IMR-90 (cell line): ENCODE results near the gene RNF145. TPM values are rescaled to one million over a fixed set of nuclear protein-coding genes. Genes with fewer than 3 reads are reported as not detected.

ENCODE experiments used
- ATAC-seq: fragments of 200-7000 bp; cut with Tn5 transposase; 2 replicates; pipeline ENCODE4 v1.9.1; 2020; ENCODE audit warnings: low read depth, mild to moderate bottlenecking, moderate library complexity
- BruUV-seq: library from RNA; stranded (reverse); fragments of 400-500 nt; replicated peaks from 2 replicates; lab custom pipeline; 2021; lab: Mats Ljungman, UMichigan
- CTCF ChIA-PET: fragments of 300-600 bp; formaldehyde crosslinking; extraction: SDS; loops from one replicate; lab custom pipeline; 2021; ENCODE audit warnings: antibody characterized with exemption; lab: Yijun Ruan, JAX
- POLR2A ChIA-PET: fragments of 300-600 bp; sonication (Branson Sonifier 250); formaldehyde crosslinking; loops from one replicate; lab custom pipeline; 2022; ENCODE audit warnings: antibody characterized with exemption; ENCODE audit not compliant: unreplicated experiment; lab: Charles Lee
- DNase-seq: peaks from one replicate; pipeline ENCODE4 v3.0.0; 2013
- H2AFZ ChIP-seq: replicated peaks from 2 replicates; pipeline ENCODE3; 2013; ENCODE audit warnings: low read length, mild to moderate bottlenecking; ENCODE audit not compliant: poor library complexity
- H2AK5ac ChIP-seq: 2 replicates; pipeline ENCODE4 v1.6.1; 2013; ENCODE audit warnings: low read depth, low read length, inconsistent platforms
- H2AK9ac ChIP-seq: replicated peaks from 2 replicates; pipeline ENCODE3; 2013; ENCODE audit warnings: mild to moderate bottlenecking, low read depth, low read length, moderate library complexity; ENCODE audit not compliant: poor library complexity
- H2BK120ac ChIP-seq: 2 replicates; pipeline ENCODE4 v1.6.1; 2013; ENCODE audit warnings: low read depth, low read length, inconsistent platforms
- H2BK15ac ChIP-seq: 3 replicates; pipeline ENCODE4 v1.6.1; 2013; ENCODE audit warnings: low read depth, low read length, inconsistent platforms
- H2BK20ac ChIP-seq: 2 replicates; pipeline ENCODE4 v1.6.1; 2013; ENCODE audit warnings: low read depth, mild to moderate bottlenecking, inconsistent platforms, low read length, moderate library complexity
- H2BK5ac ChIP-seq: 2 replicates; pipeline ENCODE4 v1.6.1; 2013; ENCODE audit warnings: mild to moderate bottlenecking, low read depth, low read length, inconsistent platforms; ENCODE audit not compliant: poor library complexity, severe bottlenecking
- H3K14ac ChIP-seq: replicated peaks from 2 replicates; pipeline ENCODE4 v1.6.1; 2013; ENCODE audit warnings: low read depth, low read length, inconsistent platforms
- H3K18ac ChIP-seq: 2 replicates; pipeline ENCODE4 v1.6.1; 2013; ENCODE audit warnings: low read depth, low read length, control low read depth
- H3K23ac ChIP-seq: 2 replicates; pipeline ENCODE4 v1.6.1; 2013; ENCODE audit warnings: low read depth, low read length, inconsistent platforms
- H3K27ac ChIP-seq: 2 replicates; pipeline ENCODE4 v1.5.1; 2013; ENCODE audit warnings: mild to moderate bottlenecking, control low read depth, low read length; ENCODE audit not compliant: insufficient read depth
- H3K27me3 ChIP-seq: 2 replicates; pipeline ENCODE4 v1.6.1; 2013; ENCODE audit warnings: low read length; ENCODE audit not compliant: control insufficient read depth, insufficient read depth
- H3K36me3 ChIP-seq: 2 replicates; pipeline ENCODE4 v1.6.1; 2013; ENCODE audit warnings: low read length, mixed read lengths; ENCODE audit not compliant: control insufficient read depth, insufficient read depth
- H3K4ac ChIP-seq: 2 replicates; pipeline ENCODE4 v1.6.1; 2013; ENCODE audit warnings: low read depth, low read length, inconsistent platforms
- H3K4me1 ChIP-seq: 2 replicates; pipeline ENCODE4 v1.6.1; 2013; ENCODE audit warnings: low read length, mixed read lengths; ENCODE audit not compliant: control insufficient read depth, insufficient read depth
- H3K4me2 ChIP-seq: 2 replicates; pipeline ENCODE4 v1.6.1; 2013; ENCODE audit warnings: low read depth, mild to moderate bottlenecking, control low read depth, low read length, moderate library complexity
- H3K4me3 ChIP-seq: 2 replicates; pipeline ENCODE4 v1.5.1; 2013; ENCODE audit warnings: low read depth, mild to moderate bottlenecking, control low read depth, low read length, moderate library complexity; ENCODE audit not compliant: insufficient read depth
- H3K56ac ChIP-seq: 2 replicates; pipeline ENCODE4 v1.6.1; 2013; ENCODE audit warnings: low read length, inconsistent platforms; ENCODE audit not compliant: insufficient read depth; ENCODE audit errors: extremely low read depth
- H3K79me1 ChIP-seq, 2 experiments: 2 replicates each; pipeline ENCODE4 v1.6.1; 2013; ENCODE audit warnings: low read length in 2 of 2, inconsistent platforms in 1 of 2, low read depth in 1 of 2
- H3K9ac ChIP-seq: 2 replicates; pipeline ENCODE4 v1.6.1; 2013; ENCODE audit warnings: low read depth, low read length, control low read depth
- H3K9me1 ChIP-seq: 2 replicates; pipeline ENCODE4 v1.6.1; 2013; ENCODE audit warnings: low read length, inconsistent platforms; ENCODE audit not compliant: insufficient read depth
- H3K9me3 ChIP-seq: 2 replicates; pipeline ENCODE4 v1.6.1; 2013; ENCODE audit warnings: low read length; ENCODE audit not compliant: control insufficient read depth, insufficient read depth
- H4K20me1 ChIP-seq: 2 replicates; pipeline ENCODE4 v1.6.1; 2013; ENCODE audit warnings: low read length, inconsistent platforms; ENCODE audit not compliant: insufficient read depth
- H4K5ac ChIP-seq: 2 replicates; pipeline ENCODE4 v1.6.1; 2013; ENCODE audit warnings: mild to moderate bottlenecking, low read depth, low read length, control low read depth
- H4K8ac ChIP-seq, 2 experiments: 2 replicates each; pipeline ENCODE4 v1.6.1; 2013; ENCODE audit warnings: low read depth in 2 of 2, low read length in 2 of 2, control low read depth in 1 of 2, inconsistent platforms in 1 of 2
- H4K91ac ChIP-seq: 2 replicates; pipeline ENCODE4 v1.6.1; 2013; ENCODE audit warnings: low read depth, low read length, inconsistent platforms; ENCODE audit not compliant: insufficient read depth
- FOS ChIP-seq: fragments of 150-350 bp; IDR thresholded peaks from 2 replicates; pipeline ENCODE4 v1.6.1; 2016; ENCODE audit warnings: low read depth, low read length
- MXI1 ChIP-seq: IDR thresholded peaks from 2 replicates; pipeline ENCODE4 v1.6.1; 2012; ENCODE audit warnings: low read depth, mild to moderate bottlenecking, low read length, moderate library complexity, borderline replicate concordance
- RCOR1 ChIP-seq: IDR thresholded peaks from 2 replicates; pipeline ENCODE4 v1.6.1; 2012; ENCODE audit warnings: mild to moderate bottlenecking, low read length, improper control_type of control experiment; ENCODE audit not compliant: insufficient replicate concordance
- SMC3 ChIP-seq: fragments of 150-350 bp; IDR thresholded peaks from 2 replicates; pipeline ENCODE4 v1.6.1; 2016; ENCODE audit warnings: low read depth, mild to moderate bottlenecking, antibody characterized with exemption, low read length, moderate library complexity
- dilution Hi-C: fragments of 300-500 bp; cut with HindIII; formaldehyde crosslinking; loops from one replicate; pipeline ENCODE4 v1.14.3; 2018; ENCODE audit warnings: low sequenced_read_pairs; ENCODE audit not compliant: unreplicated experiment
- in situ Hi-C: fragments of 300-500 bp; cut with MboI; formaldehyde crosslinking; loops from 3 replicates; pipeline ENCODE4 v1.14.3; 2019; ENCODE audit warnings: low sequenced_read_pairs, inconsistent platforms, mixed read lengths
- intact Hi-C: fragments of 100-400 bp; cut with micrococcal nuclease; formaldehyde crosslinking; loops from 2 replicates; pipeline ENCODE4 v1.10.0; 2022
- polyA plus RNA-seq, 3 experiments: library from polyadenylated mRNA; depleted of rRNA; stranded (reverse); fragments of >200 nt; gene quantifications; 2 replicates each; pipeline ENCODE4 v1.2.3, GENCODE V29; 2012; ENCODE audit warnings: low replicate concordance in 1 of 3
- total RNA-seq: library from RNA; depleted of rRNA; stranded (reverse); fragments of >200 nt; gene quantifications from 2 replicates; pipeline ENCODE4 v1.2.3, GENCODE V29; 2012
- TF ChIP-seq, protein P1 (sequence below): conservative IDR thresholded peaks from 2 replicates; pipeline ENCODE4 v1.5.1; 2012; ENCODE audit warnings: mild to moderate bottlenecking, low read depth, low read length, improper control_type of control experiment

The RNF145 gene
- total and polyA plus RNA-seq, 2 of the 4 experiments (the other 2 are of a cell fraction): 50.0 to 57.0 TPM

DNA sequence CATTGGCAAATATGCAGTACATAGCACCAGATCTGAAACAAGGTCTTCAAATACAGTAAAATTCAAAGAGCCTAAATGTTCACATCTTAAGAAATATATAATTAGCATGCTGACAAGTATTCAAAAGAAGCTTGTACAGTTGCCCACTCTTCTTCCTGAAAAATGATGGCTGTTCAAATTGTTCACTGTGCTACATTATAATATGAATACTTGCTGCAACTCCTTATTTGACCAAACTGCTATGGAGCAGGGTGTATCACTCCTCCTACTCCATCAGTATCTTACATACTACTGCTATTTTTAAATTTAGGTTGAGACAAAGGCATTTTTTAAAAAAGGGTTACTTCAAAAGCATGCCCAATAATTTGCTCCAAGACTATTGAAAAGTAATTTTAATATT, 39.3 kb downstream of the RNF145 start:
- ATAC-seq (no peak), DNase-seq (no peak)
- TF ChIP-seq, protein P1, sequence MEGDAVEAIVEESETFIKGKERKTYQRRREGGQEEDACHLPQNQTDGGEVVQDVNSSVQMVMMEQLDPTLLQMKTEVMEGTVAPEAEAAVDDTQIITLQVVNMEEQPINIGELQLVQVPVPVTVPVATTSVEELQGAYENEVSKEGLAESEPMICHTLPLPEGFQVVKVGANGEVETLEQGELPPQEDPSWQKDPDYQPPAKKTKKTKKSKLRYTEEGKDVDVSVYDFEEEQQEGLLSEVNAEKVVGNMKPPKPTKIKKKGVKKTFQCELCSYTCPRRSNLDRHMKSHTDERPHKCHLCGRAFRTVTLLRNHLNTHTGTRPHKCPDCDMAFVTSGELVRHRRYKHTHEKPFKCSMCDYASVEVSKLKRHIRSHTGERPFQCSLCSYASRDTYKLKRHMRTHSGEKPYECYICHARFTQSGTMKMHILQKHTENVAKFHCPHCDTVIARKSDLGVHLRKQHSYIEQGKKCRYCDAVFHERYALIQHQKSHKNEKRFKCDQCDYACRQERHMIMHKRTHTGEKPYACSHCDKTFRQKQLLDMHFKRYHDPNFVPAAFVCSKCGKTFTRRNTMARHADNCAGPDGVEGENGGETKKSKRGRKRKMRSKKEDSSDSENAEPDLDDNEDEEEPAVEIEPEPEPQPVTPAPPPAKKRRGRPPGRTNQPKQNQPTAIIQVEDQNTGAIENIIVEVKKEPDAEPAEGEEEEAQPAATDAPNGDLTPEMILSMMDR: no peak
- TF ChIP-seq FOS (no peak), RCOR1 (no peak), MXI1 (no peak), SMC3 (no peak)
- Histone ChIP-seq H3K27me3 (no peaks in the 10 kb centered on the region), H4K91ac (no peak overlapping the region), H3K4ac (no peak overlapping the region), H3K4me1 (peaks cover 5% of the 10 kb centered on the region), H4K20me1 (no peaks in the 10 kb centered on the region), H3K79me1 (peaks cover 18 to 56% of the 10 kb centered on the region in 2 experiments), H3K56ac (no peak overlapping the region), H2BK5ac (peak overlapping the region; percentile 1), H3K4me2 (no peak overlapping the region), H3K14ac (no peak overlapping the region), H2AK5ac (no peak overlapping the region), H2AFZ (no peak overlapping the region), H2BK20ac (no peak overlapping the region), H3K9me1 (no peaks in the 10 kb centered on the region), H3K9me3 (no peaks in the 10 kb centered on the region), H3K9ac (no peak overlapping the region), H3K4me3 (no peak overlapping the region), H3K18ac (no peak overlapping the region), H3K36me3 (peaks cover 25% of the 10 kb centered on the region), H3K23ac (no peak overlapping the region), H2BK120ac (no peak overlapping the region), H3K27ac (no peak overlapping the region), H4K8ac (no peak overlapping the region; a peak in 1 of 4 replicates), H4K5ac (no peak overlapping the region; the same call in 1 of the 2 replicates), H2AK9ac (no peak overlapping the region), H2BK15ac (no peak overlapping the region)
- CTCF ChIA-PET: interaction anchor here (1.3 kb wide), 1 partner anchor 13 kb away, joined by 3 read pairs; no protein-coding TSS in a partner anchor
- dilution Hi-C loops (loop anchor here (25.0 kb wide), 1 partner anchor 92 kb away; the partner anchor contains the start of gene UBLCP1), in situ Hi-C loops (loop anchor here (25.0 kb wide), 2 partner anchors 592 to 792 kb away; no protein-coding TSS in a partner anchor), intact Hi-C loops (no loop called here)
- BruUV-seq: no TSS peak
- POLR2A ChIA-PET: no interaction called here
